ENCODE results near the gene SLC35F4.

The SLC35F4 gene

DNA sequence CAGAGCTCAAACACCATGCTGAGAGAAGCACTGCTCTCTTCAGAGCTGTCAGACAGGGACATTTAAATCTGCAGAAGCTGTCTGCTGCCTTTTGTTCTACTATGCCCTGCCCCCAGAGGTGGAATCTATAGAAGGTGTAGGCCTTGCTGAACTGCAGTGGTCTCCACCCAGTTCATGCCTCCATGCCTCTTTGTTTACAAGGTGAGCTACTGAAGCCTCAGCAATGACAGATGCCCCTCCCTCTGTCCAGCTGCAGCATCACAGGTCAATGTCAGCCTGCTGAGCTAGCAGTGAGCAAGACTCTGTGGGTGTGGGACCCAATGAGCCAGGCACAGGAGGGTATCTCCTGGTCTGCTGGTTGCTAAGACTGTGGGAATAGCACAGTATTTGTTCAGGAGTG lies 346.8 kb downstream of the SLC35F4 start:
- H3K27me3 ChIP-seq (ENCODE audit: insufficient read depth, low read length, poor library complexity, severe bottlenecking), result no peaks in the 10 kb centered on the region
- H2AFZ ChIP-seq (ENCODE audit: low read length), result no peak overlapping the region
- no peaks in the 10 kb centered on the region for H3K79me2 ChIP-seq (ENCODE audit: insufficient read depth, low read length)
- no peaks in the 10 kb centered on the region for H4K20me1 ChIP-seq (ENCODE audit: insufficient read depth, low read length, poor library complexity, severe bottlenecking)
- H3F3A ChIP-seq (ENCODE audit: low read depth), result no peaks in the 10 kb centered on the region
- no peak overlapping the region for H3K9ac ChIP-seq (ENCODE audit: low read depth, low read length, poor library complexity, severe bottlenecking)
- no peaks in the 10 kb centered on the region for H3K9me3 ChIP-seq (ENCODE audit: insufficient read depth, low read depth, low read length)
- H3K4me2 ChIP-seq (ENCODE audit: low read depth, low read length, poor library complexity, severe bottlenecking), result no peak overlapping the region
- no peak overlapping the region for H3K4me3 ChIP-seq (ENCODE audit: low read length, poor library complexity, severe bottlenecking)
- H3K36me3 ChIP-seq (ENCODE audit: insufficient read depth, low read length), result no peaks in the 10 kb centered on the region
- H3K4me1 ChIP-seq (ENCODE audit: insufficient read depth, low read length, poor library complexity, severe bottlenecking), result no peaks in the 10 kb centered on the region
- H3K9me2 ChIP-seq (replicated peaks; ENCODE audit: low read depth, low read length), result no peaks in the 10 kb centered on the region
- no peak for TF ChIP-seq EZH2phosphoT487 (IDR thresholded peaks at IDR 0.05; ENCODE audit: borderline replicate concordance)
- TF ChIP-seq, protein P1, sequence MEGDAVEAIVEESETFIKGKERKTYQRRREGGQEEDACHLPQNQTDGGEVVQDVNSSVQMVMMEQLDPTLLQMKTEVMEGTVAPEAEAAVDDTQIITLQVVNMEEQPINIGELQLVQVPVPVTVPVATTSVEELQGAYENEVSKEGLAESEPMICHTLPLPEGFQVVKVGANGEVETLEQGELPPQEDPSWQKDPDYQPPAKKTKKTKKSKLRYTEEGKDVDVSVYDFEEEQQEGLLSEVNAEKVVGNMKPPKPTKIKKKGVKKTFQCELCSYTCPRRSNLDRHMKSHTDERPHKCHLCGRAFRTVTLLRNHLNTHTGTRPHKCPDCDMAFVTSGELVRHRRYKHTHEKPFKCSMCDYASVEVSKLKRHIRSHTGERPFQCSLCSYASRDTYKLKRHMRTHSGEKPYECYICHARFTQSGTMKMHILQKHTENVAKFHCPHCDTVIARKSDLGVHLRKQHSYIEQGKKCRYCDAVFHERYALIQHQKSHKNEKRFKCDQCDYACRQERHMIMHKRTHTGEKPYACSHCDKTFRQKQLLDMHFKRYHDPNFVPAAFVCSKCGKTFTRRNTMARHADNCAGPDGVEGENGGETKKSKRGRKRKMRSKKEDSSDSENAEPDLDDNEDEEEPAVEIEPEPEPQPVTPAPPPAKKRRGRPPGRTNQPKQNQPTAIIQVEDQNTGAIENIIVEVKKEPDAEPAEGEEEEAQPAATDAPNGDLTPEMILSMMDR (conservative IDR thresholded peaks at IDR 0.05; ENCODE audit: low read length), result no peak
